ENCODE data around the gene RSPH1.
"Not testable (repeated sequence)": the region's sequence is repeated elsewhere in the genome, so short reads cannot be mapped to it uniquely, and the experiment has no call there.

The RSPH1 gene

GRCh38 chr21:42480736-42481135 lies 15.3 kb downstream of the RSPH1 start:
- no peak for DNase-seq

- no peak for DNase-seq
These were observed 16.4 kb downstream of the RSPH1 start for GRCh38 chr21:42479582-42479981.

- DNase-seq = no peak
These were observed 17.5 kb downstream of the RSPH1 start for GRCh38 chr21:42478504-42478903.

- no peak for DNase-seq
These were observed 19.4 kb downstream of the RSPH1 start for GRCh38 chr21:42476388-42477331.

- no peak for DNase-seq
These were observed 20.3 kb downstream of the RSPH1 start for GRCh38 chr21:42475526-42476387.

GRCh38 chr21:42475036-42475435 lies 21.0 kb downstream of the RSPH1 start:
- DNase-seq = no peak

- DNase-seq = no peak
These were observed 21.8 kb downstream of the RSPH1 start for GRCh38 chr21:42474043-42474831.

GRCh38 chr21:42473498-42474042 lies 22.5 kb downstream of the RSPH1 start:
- DNase-seq = no peak

GRCh38 chr21:42472521-42472920 lies 23.5 kb downstream of the RSPH1 start:
- DNase-seq = no peak

- DNase-seq = no peak
These were observed 24.2 kb downstream of the RSPH1 start for GRCh38 chr21:42471716-42472330.

- DNase-seq = no peak
These were observed 24.8 kb downstream of the RSPH1 start for GRCh38 chr21:42471206-42471605.

GRCh38 chr21:42469726-42470125 lies 26.3 kb downstream of the RSPH1 start:
- DNase-seq = not testable (repeated sequence)

GRCh38 chr21:42469272-42469671 lies 26.8 kb downstream of the RSPH1 start:
- DNase-seq = no peak

- peak in 1 of 2 donors; percentile 23 for DNase-seq
These were observed 27.4 kb downstream of the RSPH1 start for GRCh38 chr21:42468491-42469131.

- no peak for DNase-seq
These were observed 28.7 kb downstream of the RSPH1 start for GRCh38 chr21:42467140-42467983.

- DNase-seq = no peak
These were observed 29.3 kb downstream of the RSPH1 start for GRCh38 chr21:42466700-42467099.

GRCh38 chr21:42465803-42466127 lies 30.3 kb downstream of the RSPH1 start:
- DNase-seq = no peak

GRCh38 chr21:42465008-42465802 lies 30.8 kb downstream of the RSPH1 start:
- no peak for DNase-seq

- peak in 1 of 2 donors; percentile 29 for DNase-seq
These were observed 32.0 kb downstream of the RSPH1 start for GRCh38 chr21:42463861-42464515.

All from hippocampal formation (tissue), 2 donors.